NB4 (cell line): ENCODE measurements around the gene RDH11.

Source experiments
- DNase-seq: peaks from one replicate; pipeline ENCODE4 v3.0.0; 2010; ENCODE audit warnings: low read depth
- H3K4me3 ChIP-seq: one replicate; pipeline ENCODE4 v1.5.1; 2011; ENCODE audit warnings: mild to moderate bottlenecking, low read depth, low read length, moderate library complexity
- MYC ChIP-seq: IDR thresholded peaks from 2 replicates; pipeline ENCODE4 v1.6.1; 2011; ENCODE audit warnings: low read depth, low read length
- POLR2A ChIP-seq: IDR thresholded peaks from 2 replicates; pipeline ENCODE4 v1.6.1; 2011; ENCODE audit warnings: mild to moderate bottlenecking; ENCODE audit not compliant: insufficient read length; ENCODE audit errors: extremely low read depth
- TF ChIP-seq, protein P1 (sequence below): IDR thresholded peaks from one replicate; pipeline ENCODE4 v1.5.1; 2012; ENCODE audit warnings: low read depth, low read length
- TF ChIP-seq, protein P2 (sequence below): IDR thresholded peaks from 2 replicates; pipeline ENCODE4 v1.6.1; 2011; ENCODE audit warnings: low read depth, low read length

Gene RDH11

DNA sequence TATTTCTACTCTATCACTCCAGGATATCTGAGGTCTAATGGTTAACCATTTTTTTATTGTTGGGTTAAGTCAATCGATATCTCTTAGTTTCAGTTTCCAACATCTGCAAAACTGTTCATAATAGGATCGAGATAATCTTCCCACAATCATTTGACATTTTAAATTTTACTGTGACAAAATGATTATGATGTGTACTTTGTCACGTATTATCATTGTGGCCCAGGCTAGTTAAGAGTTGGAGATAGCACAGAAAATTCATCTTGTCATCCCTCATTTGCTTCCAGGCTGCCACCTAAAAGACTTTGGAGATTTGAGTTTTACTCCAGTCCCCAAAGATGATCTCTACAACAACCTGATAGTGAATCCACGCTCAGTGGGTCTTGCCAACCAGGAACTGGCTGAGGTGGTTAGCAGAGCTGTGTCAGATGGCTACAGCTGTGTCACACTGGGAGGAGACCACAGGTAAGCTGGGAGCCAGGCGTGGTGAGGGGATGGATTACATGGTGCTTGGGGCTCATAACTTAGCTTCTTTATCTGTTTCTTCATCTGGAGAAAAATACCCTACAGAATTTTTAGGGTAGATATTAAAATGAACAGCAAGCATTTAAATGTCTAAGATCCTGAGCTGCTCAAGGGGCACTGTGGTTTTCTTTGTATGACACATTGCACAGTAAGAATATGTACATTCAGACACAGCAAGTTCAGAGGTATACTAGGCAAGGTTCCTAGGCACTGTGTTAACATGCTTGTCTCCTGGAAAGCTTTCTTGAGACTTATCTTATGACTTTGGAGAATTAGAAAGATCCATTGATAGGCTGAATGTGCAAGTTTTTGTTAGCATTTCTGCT, 53.4 kb downstream of the RDH11 start:
- no peak overlapping the region for H3K4me3 ChIP-seq
- TF ChIP-seq, protein P1, sequence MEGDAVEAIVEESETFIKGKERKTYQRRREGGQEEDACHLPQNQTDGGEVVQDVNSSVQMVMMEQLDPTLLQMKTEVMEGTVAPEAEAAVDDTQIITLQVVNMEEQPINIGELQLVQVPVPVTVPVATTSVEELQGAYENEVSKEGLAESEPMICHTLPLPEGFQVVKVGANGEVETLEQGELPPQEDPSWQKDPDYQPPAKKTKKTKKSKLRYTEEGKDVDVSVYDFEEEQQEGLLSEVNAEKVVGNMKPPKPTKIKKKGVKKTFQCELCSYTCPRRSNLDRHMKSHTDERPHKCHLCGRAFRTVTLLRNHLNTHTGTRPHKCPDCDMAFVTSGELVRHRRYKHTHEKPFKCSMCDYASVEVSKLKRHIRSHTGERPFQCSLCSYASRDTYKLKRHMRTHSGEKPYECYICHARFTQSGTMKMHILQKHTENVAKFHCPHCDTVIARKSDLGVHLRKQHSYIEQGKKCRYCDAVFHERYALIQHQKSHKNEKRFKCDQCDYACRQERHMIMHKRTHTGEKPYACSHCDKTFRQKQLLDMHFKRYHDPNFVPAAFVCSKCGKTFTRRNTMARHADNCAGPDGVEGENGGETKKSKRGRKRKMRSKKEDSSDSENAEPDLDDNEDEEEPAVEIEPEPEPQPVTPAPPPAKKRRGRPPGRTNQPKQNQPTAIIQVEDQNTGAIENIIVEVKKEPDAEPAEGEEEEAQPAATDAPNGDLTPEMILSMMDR = no peak
- TF ChIP-seq POLR2A = no peak
- TF ChIP-seq, protein P2, sequence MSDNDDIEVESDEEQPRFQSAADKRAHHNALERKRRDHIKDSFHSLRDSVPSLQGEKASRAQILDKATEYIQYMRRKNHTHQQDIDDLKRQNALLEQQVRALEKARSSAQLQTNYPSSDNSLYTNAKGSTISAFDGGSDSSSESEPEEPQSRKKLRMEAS = no peak
- TF ChIP-seq MYC = no peak
- no peak for DNase-seq

DNA sequence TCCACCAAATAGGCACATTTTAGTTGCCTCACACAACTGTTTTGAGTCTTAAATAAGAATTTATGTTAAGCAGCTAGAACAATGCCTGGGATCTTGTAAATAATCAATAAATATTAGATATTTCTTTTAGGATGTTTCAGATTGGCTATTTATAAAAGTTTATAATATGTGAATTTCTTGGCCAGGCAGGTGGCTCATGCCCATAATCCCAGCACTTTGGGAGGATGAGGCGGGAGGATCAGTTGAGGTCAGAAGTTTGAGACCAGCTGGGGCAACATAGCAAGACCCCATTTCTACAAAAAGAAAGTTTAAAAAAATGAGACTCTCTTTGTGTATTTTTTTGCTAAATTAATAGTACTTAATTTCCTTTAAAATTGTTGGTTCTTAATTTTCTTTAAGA, 54.1 kb downstream of the RDH11 start:
- TF ChIP-seq, protein P1 = no peak
- TF ChIP-seq, protein P2 = no peak
- TF ChIP-seq MYC = no peak
- no peak for TF ChIP-seq POLR2A
- no peak for DNase-seq
- no peak overlapping the region for H3K4me3 ChIP-seq

DNA sequence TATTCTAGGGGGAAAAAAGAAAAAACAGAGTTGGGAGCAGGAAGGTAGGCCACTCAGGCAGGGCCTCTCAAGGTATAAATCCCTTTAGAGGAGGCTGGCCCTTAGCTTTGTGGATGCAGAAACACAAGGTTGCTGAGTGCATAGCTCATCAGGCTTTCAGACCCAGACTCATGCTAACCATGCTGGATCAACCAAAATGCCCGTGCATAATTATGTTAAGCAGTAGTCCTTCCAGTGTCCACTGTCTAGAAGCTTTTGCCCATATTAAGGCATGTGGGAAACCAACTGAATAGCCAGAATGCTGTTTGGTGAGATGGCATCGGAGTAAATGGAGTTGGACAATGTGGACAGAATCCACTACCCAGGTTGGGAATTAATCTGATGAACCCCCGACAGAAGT, 56.9 kb downstream of the RDH11 start:
- DNase-seq = no peak
- TF ChIP-seq POLR2A = no peak
- TF ChIP-seq, protein P1 = no peak
- TF ChIP-seq, protein P2 = no peak
- TF ChIP-seq MYC = no peak

DNA sequence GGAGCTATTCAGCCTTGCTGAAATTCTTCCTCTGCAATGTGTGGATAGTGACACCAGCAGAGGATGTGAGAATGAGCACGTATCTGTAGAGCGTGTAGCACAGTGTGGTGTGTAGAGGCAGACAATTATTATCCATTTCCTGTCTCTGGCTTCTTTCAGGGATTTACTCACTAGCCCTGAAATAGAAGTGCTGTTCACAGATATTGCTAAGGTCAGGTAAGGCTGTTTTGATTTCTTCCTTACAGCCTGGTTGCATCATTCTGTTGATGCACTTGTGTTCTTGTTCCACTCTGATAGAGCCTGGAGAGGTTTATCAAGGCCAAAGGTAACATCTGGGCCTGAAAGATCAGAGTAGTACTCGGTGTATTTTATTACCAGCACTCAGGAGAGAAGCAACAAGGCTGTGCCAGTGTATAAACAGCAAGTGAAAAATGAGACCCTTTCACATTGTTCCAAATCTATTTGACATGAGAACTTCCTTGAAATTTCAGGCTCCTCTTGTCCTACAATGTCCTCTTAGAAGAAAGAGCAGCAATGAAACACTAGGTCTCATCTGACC, 59.1 kb downstream of the RDH11 start:
- DNase-seq = no peak
- no peak overlapping the region for H3K4me3 ChIP-seq
- TF ChIP-seq POLR2A = no peak
- TF ChIP-seq MYC = no peak
- TF ChIP-seq, protein P1 = no peak
- TF ChIP-seq, protein P2 = no peak

More for the DNA sequence above, 56.9 kb downstream of the RDH11 start:
- no peak overlapping the region for H3K4me3 ChIP-seq

DNA sequence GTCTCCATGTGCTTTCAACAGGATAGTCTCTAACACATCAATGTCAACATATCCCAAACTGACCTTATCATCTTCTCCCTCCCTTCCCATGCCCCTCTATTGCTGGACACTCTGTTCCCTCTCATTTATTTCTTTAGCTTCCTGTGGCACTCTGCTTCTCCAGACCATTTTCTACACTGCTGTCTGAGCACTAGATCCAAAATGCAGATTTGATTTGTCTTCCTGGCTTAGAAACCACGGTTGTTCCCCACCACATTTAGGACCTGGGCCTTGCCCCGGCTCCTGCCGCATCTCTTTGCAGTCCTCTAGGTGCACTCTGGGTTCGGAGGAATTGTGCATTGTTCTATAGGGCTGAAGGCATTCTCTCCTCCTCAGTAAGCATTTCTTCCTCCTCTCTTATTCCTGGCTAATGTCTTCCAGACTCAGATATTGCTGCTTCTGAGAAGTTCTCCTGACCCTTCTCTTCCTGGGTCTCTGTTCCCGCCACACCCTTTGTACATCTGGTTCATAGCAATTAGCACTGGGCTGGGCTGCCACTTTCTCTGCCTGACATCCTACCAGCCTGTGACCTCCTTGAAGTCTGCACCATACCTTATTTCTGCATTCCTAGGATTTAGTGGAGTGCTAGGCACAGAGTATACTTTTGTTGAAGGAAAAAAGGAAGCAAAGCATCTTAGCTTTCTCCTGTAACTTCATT, 62.0 kb downstream of the RDH11 start:
- DNase-seq = no peak
- TF ChIP-seq, protein P2 = no peak
- TF ChIP-seq, protein P1 = no peak
- no peak overlapping the region for H3K4me3 ChIP-seq
